Sigmoid colon (tissue), 4 donors: ENCODE data around the gene PA2G4.

Experiments
- CTCF ChIP-seq, 4 experiments: fragments of 450-650 bp in 3 of 4; fragments of 200-600 bp in 1 of 4; IDR thresholded peaks; one replicate each; pipeline ENCODE4 v1.5.1; 2016 to 2019; ENCODE audit warnings: antibody characterized with exemption in 4 of 4, mild to moderate bottlenecking in 3 of 4, moderate library complexity in 2 of 4
- EP300 ChIP-seq, 4 donors: sonication (generic); formaldehyde crosslinking; IDR thresholded peaks; one replicate each; pipeline ENCODE4 v1.6.1; 2017; ENCODE audit warnings: antibody characterized with exemption in 4 of 4
- POLR2A ChIP-seq, 2 donors: fragments of 450-650 bp; IDR thresholded peaks; one replicate each; pipeline ENCODE4 v1.6.1; 2016; ENCODE audit warnings: antibody characterized with exemption in 2 of 2, mild to moderate bottlenecking in 2 of 2, moderate library complexity in 2 of 2

- TF ChIP-seq CTCF (IDR thresholded peaks at IDR 0.05) = no peak
- TF ChIP-seq POLR2A (IDR thresholded peaks at IDR 0.05) = no peak
- TF ChIP-seq EP300 (IDR thresholded peaks at IDR 0.05) = no peak
Observed at GRCh38 chr12:56118688-56119357, 14.5 kb downstream of the PA2G4 start.
